ENCODE measurements around the gene MSX2. TPM values are rescaled to one million over a fixed set of nuclear protein-coding genes. Genes with fewer than 3 reads are reported as not detected.

The MSX2 gene
- total and polyA plus RNA-seq, 2 of the 8 experiments (the other 6 are each of a cell fraction or from before 2014, with no cell fraction given) = 0.24 to 0.47 TPM

DNA sequence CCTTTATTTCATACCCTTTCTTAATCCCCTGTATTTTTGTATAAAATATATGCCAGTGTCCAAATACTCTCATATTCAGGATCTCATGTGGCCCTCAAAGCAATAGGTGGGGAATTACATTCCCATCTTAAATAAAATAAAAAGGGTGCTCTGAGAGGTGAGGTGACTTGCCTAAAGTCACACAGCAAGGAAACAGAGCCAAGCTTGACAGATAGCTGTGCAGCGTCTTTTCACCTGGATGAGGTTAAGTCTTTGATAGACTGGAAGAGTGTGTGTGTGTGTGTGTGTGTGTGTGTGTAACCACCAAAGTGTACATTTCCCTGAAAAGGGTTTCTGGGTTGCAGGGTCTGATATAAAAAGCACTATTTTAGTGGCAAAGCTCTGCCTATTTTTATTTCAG lies 12.4 kb downstream of the MSX2 start (continued):
- no peak for TF ChIP-seq BRCA1 (IDR thresholded peaks at IDR 0.05; ENCODE audit: low read depth, low read length)
- TF ChIP-seq JUND (IDR thresholded peaks at IDR 0.05; ENCODE audit: low read length) = no peak
- no peak for TF ChIP-seq RBBP5 (IDR thresholded peaks at IDR 0.05; ENCODE audit: borderline replicate concordance, low read depth, low read length)
- TF ChIP-seq CTBP2 (IDR thresholded peaks at IDR 0.05; ENCODE audit: borderline replicate concordance, insufficient read depth, insufficient read length, low read length) = no peak
- TF ChIP-seq E2F6 (IDR thresholded peaks at IDR 0.05) = no peak
